ENCODE results near the gene LTBP1.

Gene LTBP1

DNA sequence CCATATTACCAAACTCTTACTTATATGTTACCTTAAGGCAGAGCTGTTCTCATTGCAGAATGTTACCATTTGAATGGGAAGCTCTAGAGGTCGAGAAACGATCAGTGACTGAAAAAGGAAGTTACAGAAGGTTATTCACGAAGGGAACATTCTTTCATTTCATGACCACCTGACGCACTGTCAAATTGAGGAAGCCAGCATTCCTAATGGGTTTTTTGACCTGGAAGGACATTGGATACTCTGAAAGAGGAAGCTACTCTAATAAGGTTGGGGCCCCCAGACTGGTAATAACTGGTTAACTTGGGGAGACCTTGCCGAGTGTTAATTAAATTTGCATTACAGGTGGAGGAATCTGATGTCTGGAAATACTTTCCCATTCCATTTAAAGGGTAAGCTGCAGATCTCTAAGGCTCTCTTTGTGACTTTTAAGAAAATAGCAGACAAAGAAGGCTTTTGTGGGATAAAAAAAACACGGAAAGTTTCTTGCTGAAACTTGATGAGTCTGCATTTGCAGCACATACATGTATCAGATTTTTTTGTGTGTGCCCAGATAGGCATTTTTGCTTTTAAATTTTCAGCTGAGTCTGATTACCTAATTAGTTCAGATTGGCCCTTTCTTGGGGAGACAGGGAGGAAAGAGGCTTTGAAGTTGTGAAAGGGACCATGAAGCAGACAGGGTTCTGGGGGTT is 137.1 kb downstream of the LTBP1 start:
- peak; percentile 33 to 54 (median 48) for DNase-seq

DNA sequence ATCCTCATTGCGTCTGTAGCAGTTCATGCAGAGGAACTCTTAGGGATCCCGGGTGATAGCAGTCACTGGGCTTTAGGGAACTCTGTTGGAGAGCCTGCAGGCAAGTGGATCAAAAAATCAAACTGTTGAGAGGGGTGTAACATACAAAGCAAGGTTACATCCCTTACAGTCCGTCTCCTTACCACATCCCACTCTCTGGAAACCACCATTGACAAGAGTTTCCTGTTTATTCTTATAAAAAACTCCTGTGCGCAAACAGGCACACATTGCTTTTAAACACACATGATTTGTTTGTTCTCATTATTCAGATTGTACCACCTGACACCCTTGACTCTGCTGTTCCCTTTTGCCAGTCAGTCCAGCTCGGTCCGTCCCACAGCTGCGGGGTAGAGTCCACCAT is 137.7 kb downstream of the LTBP1 start:
- peak in 2 of 3 donors; percentile 20 for DNase-seq

DNA sequence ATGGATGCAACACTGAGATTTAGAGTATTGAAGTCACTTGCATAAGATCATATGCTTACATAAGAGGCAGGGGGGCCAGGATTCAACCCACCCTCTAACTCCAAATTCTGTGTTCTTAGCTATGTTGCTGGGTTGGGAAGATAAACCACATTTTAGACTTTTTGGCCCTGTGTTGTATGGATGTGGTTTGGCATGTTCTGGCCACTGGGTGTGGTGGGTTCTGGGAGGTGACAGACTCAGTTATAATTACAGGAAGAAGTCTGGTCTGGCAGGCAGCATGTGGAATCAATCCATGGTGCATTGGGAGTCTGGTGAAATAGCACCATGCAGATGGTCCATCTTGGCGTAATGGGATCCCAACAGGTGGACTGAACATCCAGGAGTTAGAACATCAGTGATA is 138.9 kb downstream of the LTBP1 start:
- DNase-seq: no peak

DNA sequence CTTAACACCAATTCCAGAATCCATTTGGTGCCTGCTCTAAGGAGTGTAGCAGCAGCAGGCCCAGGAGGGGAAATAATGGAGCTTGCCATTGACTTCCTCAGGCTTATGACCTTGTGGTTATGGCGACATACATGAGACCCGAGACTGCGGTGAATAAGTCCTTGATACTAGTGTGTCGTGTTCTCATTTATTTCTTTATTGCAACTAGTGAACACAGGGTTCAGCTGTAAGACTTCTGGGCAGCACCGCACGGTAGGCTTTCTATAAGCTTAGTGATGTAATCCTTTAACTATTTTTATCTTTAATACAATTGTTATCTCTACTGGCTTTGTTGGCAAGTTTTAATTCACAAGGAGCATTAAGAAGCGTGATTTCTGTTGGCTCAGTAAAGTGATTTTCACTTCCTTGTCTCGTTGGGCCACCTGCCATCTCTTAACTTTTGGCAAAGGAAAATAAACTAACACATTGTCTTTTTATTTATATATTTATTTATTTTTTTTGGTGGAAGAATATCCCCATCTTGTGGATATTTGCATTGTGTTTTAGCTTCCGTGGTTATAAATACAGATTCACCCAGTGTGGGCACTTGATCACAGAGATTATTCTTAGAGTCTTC is 139.8 kb downstream of the LTBP1 start:
- peak in 1 of 3 donors; percentile 26 for DNase-seq

DNA sequence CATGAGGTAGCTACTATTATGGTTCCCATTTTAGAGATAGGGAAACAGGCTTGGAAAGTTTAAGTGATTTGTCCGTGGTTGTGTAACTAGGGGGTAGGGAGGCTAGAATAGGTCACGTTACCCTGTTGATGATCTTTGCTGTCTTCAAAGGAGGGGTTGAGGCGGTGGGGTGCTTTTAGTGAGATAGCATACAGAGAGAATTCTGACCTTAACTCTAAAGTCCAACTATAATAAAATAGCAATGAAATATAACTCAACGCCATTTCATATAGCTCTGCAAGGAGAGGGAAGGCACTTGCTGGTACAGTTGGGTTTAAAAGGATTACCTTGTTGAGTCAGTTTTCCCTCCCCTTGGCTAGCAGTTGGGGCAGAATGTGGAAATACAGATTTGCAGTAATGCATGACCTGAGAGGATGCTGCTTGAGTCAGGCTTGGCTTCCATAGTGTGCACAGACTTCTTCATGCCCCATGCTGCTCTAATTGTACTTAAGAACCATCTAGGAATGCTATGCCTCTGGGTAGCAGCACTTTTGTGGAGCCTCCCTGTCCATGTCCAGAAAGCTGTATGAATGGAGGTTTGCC is 143.9 kb downstream of the LTBP1 start:
- DNase-seq: no peak

DNA sequence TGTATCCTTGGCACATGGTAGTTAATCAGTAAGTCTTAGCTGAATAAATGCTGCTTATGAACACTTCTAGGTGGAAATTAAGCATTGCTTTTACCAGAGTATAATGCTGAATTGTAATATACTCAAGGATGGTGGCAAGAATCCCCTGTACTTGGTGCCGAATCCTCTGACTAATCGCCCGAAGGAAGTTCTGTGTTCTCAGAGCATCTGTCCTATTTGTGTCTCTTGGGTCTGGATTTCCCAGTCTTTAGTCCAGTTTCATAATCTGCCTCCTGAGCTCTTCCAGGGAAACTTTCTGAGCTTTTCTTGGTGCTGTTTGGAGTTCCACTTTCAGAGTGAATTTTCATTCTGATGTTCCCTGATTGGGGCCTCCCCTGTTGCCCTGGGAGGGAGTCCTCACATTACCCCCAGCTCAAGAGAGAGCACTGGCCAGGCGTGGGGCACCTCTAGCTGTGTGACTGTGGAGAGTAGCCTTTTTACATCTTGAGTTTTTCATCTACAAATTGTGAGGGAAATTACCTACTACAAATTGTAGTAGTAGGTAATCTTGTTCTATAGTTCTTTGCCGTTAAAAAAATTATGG is 144.9 kb downstream of the LTBP1 start:
- DNase-seq: peak in 1 of 3 donors; percentile 24

DNA sequence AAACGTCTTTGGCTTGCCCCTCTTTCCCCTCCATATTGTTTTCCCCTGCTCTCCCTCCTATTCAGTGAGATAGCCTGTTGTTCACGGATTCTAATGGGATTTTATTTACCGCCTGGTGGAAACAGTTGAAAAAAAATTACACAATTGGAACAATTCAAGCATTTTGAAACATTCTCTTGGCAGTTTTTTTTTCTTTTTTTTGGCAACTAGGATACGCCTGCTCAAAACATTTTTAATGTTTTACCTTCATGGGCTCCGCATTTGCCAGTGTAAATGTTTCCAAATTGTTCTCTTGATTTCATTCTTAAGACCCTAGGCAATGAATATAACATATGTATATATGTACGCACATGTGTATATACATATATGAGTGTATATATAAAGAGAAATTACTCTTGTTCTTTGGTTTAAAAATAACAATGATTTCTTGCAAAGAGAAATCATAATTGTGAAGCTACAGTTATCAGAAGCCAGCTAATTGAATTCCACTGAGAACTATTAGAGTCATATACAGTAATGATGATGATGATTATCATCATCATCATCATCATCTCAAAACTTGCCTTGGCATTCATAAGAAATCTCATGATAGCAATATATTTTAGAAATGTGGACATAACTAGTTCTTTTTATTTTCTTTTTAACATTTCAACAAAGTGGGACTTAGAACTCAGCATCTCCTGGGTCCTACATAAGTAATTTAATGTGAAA is 146.7 kb downstream of the LTBP1 start:
- DNase-seq: no peak

DNA sequence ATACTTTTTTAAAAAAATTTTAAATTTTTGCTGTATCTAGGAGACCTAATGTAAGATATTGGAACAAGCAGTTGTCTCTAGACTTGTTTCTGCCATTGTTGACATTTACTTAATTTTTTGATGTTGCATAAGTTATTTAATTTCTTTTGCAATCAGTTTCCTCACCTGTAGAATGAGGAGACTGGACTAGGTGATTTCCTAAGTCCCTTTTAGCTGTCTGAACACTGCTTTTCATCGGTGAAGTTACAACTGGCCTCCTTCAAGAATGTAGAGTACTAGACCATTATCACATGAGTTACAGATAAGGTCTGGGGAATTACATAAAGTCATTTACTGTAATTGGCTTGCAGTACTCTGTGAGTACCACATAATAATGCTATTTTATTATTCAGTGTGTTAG is 147.6 kb downstream of the LTBP1 start:
- no peak for DNase-seq

DNA sequence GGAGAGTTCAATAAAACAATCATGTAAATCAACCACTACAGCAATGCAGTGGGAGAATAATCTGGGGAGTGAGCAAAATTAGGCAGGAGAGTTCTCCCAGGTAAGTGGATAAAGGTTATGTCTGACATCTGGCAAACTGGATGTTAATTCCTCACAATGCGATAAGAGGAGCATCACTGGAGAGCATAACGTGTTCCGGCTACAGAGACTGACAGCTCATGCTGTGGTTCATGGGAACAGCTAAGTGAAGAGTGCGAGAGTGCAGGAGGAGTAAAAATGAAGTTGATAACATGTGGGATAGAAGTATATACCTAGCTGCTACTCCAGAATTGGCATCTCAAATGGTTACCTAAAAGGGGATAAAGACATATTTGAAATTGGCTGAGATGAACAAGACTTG is 153.2 kb downstream of the LTBP1 start:
- DNase-seq: no peak

DNA sequence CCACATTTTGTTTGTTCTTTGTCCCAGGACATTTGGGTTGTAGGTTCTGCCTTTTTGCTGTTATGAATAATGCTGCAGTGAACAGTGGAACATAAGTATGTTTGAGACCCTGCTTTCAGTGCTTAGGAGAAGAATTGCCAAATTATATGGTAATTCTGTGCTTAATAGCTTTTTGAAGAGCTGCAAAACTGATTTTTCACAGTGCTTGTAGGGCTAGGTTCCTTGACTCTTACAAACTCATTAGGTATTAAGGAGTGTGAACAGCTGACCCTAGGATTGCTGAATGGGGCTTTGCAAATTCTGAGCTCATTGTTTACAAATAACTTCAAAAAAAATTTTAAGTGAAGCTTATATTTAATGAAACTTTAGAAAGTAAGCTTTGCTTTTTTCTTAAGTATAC is 154.2 kb downstream of the LTBP1 start:
- DNase-seq: no peak

DNA sequence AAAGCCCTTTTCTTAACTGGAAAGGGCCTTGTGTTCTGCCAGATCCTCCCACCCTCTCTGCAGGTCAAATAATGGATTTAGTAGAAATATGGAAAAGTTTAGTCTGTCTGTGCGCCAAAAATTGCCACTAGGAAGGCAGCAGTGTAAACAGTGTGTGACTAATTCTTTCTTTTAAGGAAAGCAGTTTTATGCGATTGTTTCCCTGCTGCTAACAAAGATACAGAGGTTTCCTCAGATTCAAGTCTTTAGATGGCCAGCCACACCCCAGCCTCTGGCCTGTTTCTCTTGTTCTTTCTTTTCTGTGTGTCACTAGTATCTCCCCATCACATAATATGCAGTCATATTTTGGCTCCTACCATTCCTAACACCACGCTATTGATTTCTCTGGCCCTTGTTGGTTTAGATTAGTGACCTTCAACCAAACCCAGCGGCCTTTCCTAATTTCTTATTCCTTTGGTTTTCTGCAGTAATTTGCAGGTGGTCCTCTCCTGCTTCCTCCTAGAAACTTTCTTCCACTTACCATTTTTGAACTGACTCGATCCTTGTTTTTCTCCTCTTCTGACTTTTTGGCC is 157.4 kb downstream of the LTBP1 start:
- DNase-seq: no peak

DNA sequence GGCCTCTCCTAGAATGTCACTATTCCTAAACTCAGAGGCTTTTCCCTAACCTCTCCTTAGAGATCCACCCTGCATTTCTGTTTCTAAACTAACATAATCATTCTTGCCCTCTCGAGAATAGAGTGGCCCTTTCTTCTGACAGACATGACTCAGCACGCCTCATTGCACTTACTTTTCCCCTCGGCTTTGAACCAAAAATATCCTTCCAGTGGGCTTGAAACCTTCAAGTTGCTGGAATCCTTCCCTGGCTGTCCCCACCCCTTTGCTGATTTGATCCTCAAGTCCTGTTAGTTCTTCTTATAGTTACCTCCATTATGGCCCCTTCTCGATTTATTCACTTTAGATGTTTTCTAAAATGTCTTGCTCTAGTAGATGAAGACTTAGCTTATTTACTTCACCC is 158.0 kb downstream of the LTBP1 start:
- DNase-seq: no peak

DNA sequence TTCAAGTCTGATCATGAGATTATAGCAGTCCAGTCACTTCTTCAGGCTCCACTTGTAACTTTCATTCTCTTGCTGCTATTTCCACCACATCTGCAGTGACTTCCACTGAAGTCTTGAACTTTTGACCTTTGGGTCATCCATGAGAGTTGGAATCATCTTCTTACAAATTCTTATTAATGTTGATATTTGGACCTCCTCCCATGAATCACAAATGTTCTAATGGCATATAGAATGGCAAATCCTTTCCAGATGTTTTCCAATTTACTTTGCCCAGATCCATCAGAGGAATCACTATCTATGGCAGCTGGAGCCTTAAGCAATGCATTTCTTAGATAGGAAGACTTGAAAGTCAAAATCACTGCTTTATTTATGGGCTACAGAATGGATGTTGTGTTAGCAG is 159.4 kb downstream of the LTBP1 start:
- DNase-seq: no peak

DNA sequence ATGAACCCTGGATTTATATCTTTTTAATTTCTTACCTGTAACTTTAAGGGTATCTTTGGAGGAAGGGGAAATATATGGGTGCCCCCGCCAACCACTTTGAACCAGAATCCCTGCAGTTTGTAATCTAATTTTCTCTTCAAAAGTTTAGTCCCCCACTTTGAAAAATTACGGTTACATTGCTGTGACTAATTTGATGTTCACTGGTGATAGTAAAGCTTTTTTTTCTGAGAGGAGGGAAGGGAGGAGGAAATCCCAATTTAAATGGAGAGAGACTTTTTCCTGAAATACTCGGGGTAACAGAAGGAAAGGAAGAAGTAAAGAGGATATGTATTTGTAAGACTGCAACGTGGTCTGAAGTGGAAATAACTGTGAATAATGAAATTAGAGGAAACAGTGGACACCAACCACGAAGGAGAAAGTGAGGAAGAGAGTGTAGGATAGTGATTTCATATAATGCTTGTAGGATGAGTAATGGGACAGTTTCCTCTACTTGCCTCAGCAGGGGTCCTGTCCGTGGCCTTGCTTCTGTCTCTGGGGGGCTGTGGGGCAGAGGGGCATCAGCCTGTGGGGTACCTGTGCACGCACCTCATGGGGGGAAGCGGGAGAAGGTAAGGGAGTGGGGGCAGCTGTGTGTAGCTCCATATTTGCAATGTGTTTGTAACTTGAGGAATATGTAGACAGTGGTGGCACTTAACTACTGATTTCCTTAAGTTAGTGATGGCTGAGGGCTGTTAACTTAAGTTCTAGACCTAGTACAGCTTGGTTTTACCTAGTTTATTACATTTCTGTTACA is 161.1 kb downstream of the LTBP1 start:
- peak in 1 of 3 donors; percentile 33 for DNase-seq

DNA sequence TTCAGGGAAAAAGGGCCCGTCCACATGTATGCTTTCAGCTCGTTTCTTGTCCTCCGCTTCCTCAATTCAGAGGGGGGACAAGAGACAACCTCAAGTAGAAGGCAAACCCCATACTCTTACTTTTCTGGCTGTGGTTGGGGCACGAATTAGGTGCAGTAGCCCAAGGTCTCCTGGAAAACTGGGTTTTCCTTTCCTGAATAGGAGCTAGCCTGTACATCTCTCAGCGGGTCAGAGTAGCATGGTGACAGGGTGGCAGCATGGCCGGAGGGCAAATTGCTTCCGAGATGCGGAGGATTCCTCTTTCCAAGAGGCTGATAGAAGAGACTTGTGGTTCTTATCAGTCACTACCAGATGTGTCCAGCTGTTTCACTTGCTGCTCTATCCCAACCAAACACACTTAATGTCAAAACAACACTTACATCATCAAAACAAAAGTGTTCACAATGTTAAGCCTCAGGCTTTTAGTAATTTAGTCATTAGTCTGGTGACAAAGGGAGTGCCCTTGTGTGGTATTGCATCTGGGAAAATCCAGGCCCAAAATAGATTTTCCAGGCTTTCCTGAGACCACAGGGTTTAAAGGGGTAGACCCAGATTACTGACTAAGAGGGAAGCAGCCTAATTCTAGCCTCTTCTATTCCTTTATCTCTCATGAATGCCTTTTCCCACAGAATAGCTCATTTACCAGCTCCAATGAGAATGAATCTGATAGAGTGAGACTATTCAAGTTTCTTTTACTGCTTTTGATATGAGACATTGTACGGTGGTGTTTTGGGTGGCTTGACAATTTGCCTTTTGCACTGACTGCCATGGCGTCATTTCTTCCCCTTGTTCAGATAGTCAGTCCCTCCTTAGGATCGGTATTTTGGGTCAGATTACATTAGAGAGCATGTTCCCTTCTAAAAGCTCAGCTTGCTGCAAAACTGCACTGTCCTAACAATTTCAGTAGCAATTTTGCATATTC is 162.0 kb downstream of the LTBP1 start:
- DNase-seq: peak; percentile 34 to 65 (median 37)

DNA sequence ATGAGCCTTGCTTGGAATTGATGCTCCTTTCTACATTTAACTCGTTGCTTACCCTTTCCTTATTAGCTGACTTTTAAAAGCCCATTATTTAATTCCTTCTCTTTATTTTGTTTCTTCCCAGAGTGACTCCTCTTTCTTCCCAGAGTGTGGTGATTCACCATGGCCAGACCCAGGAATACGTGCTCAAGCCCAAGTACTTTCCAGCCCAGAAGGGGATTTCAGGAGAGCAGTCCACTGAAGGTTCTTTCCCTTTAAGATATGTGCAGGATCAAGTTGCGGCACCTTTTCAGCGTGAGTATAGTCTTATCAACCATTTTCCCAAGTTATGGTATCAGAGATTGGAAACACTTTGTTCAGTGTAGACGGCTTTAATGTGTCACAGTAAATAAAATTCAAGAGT is 163.7 kb downstream of the LTBP1 start:
- no peak for DNase-seq

DNA sequence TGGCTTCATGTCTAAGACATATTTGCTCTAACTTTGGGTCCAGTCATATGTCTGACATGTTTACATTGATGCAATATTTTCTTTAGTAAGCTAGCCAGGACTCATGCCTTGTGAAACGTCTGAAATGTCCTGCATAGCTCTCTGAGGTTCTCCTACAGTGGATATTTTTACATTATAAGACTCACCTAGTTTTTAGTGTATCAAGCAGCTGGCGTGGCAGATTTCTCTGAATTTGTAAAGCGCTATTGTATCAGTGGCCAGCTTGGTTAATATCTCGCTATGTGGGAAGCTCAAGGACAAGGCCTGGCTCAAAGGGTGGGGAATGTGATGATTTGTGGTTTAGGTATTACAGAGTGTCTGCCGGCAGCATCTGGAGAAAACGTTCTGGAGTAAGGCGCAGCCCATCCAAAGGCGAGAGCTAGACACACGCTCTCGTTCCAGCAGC is 164.3 kb downstream of the LTBP1 start:
- DNase-seq: no peak

DNA sequence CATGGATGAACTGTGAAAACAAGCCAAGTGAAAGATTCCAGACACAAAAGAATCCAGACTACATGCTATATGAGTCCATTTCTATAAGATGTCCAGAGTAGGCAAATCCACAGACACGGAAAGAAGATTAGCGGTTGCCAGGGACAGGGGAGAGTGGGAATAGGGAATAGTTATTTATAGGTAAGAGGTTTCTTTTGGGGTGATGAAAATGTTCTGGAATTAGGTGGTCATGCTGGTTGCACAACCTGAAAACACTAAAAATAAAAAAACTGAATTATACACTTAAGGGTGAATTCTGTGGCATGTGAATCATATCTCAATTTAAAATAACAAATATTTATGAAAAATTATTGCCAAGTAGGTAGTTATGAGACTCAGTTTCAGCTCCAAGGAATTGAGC is 168.4 kb downstream of the LTBP1 start:
- DNase-seq: no peak

DNA sequence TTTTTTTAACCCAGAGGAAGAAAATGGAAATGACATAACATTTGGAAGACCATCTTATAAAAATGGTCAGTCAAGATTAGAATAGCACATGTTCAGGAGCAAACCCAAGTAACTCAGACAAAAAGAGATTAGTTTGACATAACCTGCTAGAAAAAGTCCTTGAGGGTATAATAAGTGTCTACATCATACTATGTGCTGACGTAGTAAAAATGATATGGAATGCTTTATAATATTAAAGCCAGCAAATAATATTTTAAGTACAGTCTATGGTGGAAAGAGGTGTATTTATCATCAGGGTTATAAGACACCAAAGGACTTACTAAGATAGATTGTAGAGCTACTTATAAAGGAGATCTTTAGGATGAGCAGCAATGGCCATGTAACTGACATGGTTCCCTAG is 169.0 kb downstream of the LTBP1 start:
- no peak for DNase-seq

DNA sequence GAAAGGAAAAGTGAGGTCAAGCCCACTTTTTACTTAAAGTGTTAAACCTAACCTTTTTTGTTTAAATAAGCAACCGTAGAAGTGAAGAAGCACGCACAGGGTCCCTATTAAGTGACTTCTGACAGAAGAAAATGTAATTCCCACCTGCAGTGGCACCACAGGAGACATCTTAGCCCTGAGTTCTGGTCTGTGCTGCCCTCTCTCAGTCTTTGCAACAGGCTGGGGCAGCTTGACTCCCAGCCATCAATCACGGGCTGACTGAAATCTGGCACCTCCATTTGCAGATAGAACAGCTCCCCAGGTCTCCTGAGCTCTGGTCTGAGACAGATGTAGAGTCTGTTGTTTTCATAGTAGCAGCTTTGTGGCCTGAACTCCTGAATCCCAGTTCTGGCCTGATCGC is 170.0 kb downstream of the LTBP1 start:
- no peak for DNase-seq

DNA sequence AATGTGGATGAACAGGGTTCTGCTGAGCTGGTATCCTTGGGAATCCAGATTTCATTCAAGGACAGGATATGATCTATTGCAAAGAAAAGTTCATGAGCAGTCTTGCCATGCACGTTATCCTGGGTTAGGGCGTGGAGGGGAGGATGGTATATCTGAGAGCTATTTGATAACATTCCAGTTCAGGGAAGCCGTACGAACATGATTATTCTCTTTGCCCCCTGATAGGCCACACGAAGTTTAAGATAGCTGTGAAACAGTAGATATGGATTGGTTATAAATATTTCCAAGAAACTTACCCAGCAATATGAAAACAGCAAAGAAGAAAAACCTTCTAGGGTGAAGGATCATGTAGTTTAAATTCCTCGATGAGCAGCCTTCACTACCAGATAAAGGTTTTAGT is 171.9 kb downstream of the LTBP1 start:
- no peak for DNase-seq
